ENCODE data around the gene DFFB.

Gene DFFB

DNA sequence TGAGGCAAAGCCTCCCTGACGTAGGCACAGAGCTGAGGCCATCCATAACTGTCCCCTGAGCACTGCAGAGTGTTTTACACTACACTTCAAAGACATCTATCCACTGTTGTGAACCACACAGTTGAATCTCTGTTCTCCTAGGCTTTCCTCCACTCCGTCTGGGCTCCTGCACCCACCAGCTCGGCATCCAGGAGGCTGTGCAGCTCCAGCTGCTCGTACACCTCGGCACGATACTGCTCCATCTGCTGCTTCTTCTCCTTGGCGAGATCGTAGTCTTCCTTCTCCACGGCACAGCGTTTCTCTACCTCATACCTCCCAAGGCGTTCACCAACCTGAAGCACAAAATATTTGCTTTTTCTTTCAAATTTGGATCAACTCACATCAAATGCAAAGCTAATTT is 18.5 kb upstream of the DFFB start:
- ChIA-PET POLR2A (no interaction called here), CTCF (no interaction called here)
- no peak for TF ChIP-seq SP1 (IDR thresholded peaks at IDR 0.05)
- TF ChIP-seq TARDBP (IDR thresholded peaks at IDR 0.05), result no peak
- TF ChIP-seq SUZ12 (IDR thresholded peaks at IDR 0.05), result no peak
- no peak for TF ChIP-seq LEF1 (IDR thresholded peaks at IDR 0.05; ENCODE audit: borderline replicate concordance)
- TF ChIP-seq, protein P1, sequence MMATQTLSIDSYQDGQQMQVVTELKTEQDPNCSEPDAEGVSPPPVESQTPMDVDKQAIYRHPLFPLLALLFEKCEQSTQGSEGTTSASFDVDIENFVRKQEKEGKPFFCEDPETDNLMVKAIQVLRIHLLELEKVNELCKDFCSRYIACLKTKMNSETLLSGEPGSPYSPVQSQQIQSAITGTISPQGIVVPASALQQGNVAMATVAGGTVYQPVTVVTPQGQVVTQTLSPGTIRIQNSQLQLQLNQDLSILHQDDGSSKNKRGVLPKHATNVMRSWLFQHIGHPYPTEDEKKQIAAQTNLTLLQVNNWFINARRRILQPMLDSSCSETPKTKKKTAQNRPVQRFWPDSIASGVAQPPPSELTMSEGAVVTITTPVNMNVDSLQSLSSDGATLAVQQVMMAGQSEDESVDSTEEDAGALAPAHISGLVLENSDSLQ (IDR thresholded peaks at IDR 0.05), result no peak
- TF ChIP-seq ZNF384 (IDR thresholded peaks at IDR 0.05), result no peak
- TF ChIP-seq BHLHE40 (IDR thresholded peaks at IDR 0.05; ENCODE audit: borderline replicate concordance), result no peak
- no peak for TF ChIP-seq HDGF (IDR thresholded peaks at IDR 0.05; ENCODE audit: borderline replicate concordance)
- TF ChIP-seq FOXM1 (IDR thresholded peaks at IDR 0.05; ENCODE audit: borderline replicate concordance), result no peak
- no peak for TF ChIP-seq FOXK2 (IDR thresholded peaks at IDR 0.05)
- TF ChIP-seq ARNT (IDR thresholded peaks at IDR 0.05), result no peak
- no peak for TF ChIP-seq L3MBTL2 (conservative IDR thresholded peaks at IDR 0.05)
- DNase-seq (ENCODE audit: extremely low spot score), result no peak

- POLR2A ChIA-PET, result no interaction called here
- no peak for TF ChIP-seq FOXK2 (IDR thresholded peaks at IDR 0.05)
- no peak for TF ChIP-seq CTBP1 (IDR thresholded peaks at IDR 0.05; ENCODE audit: borderline replicate concordance)
- no peak for TF ChIP-seq L3MBTL2 (conservative IDR thresholded peaks at IDR 0.05)
- TF ChIP-seq FOXM1 (IDR thresholded peaks at IDR 0.05; ENCODE audit: borderline replicate concordance), result no peak
- TF ChIP-seq, protein P1 (IDR thresholded peaks at IDR 0.05), result no peak
- TF ChIP-seq SP1 (IDR thresholded peaks at IDR 0.05), result no peak
- no peak for TF ChIP-seq HDGF (IDR thresholded peaks at IDR 0.05; ENCODE audit: borderline replicate concordance)
- no peak for TF ChIP-seq NFRKB (IDR thresholded peaks at IDR 0.05)
- no peak for TF ChIP-seq FOXA1 (IDR thresholded peaks at IDR 0.05)
- TF ChIP-seq TARDBP (IDR thresholded peaks at IDR 0.05), result no peak
- TF ChIP-seq ZNF384 (IDR thresholded peaks at IDR 0.05), result no peak
- TF ChIP-seq ARNT (IDR thresholded peaks at IDR 0.05), result no peak
- no peak for TF ChIP-seq BHLHE40 (IDR thresholded peaks at IDR 0.05; ENCODE audit: borderline replicate concordance)
- TF ChIP-seq ELF4 (IDR thresholded peaks at IDR 0.05), result no peak
- TF ChIP-seq LEF1 (IDR thresholded peaks at IDR 0.05; ENCODE audit: borderline replicate concordance), result no peak
- no peak for TF ChIP-seq SUZ12 (IDR thresholded peaks at IDR 0.05)
- no peak for DNase-seq (ENCODE audit: extremely low spot score)
- CTCF ChIA-PET, result no interaction called here
Observed at GRCh38 chr1:3841491-3841890, 15.8 kb upstream of the DFFB start.

GRCh38 chr1:3842912-3843311 is 14.4 kb upstream of the DFFB start:
- TF ChIP-seq ARNT (IDR thresholded peaks at IDR 0.05), result no peak
- TF ChIP-seq ZNF384 (IDR thresholded peaks at IDR 0.05), result no peak
- TF ChIP-seq, protein P1 (IDR thresholded peaks at IDR 0.05), result no peak
- no peak for TF ChIP-seq FOXK2 (IDR thresholded peaks at IDR 0.05)
- TF ChIP-seq BHLHE40 (IDR thresholded peaks at IDR 0.05; ENCODE audit: borderline replicate concordance), result no peak
- no peak for TF ChIP-seq SUZ12 (IDR thresholded peaks at IDR 0.05)
- TF ChIP-seq HDGF (IDR thresholded peaks at IDR 0.05; ENCODE audit: borderline replicate concordance), result no peak
- TF ChIP-seq FOXM1 (IDR thresholded peaks at IDR 0.05; ENCODE audit: borderline replicate concordance), result no peak
- no peak for TF ChIP-seq L3MBTL2 (conservative IDR thresholded peaks at IDR 0.05)
- no peak for TF ChIP-seq SP1 (IDR thresholded peaks at IDR 0.05)

DNA sequence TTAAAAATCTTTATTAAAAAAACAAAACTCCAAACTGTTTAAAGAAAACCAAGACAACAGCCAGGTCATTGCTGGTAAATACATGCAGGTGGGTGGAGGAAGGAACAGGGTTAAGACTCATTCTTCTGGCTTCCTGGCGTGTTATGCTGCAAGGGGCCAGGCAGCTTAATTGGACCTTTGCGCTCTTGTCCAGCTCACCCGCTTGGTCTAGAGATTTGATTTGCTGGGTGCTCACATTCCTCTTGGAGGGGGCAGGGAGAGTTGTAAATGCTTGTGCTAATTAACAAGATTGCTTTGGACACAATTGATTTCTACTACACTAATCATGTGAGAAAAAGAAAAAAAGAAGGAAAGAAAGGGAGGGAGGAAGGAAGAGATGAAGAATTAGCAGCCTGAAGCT is 10.7 kb upstream of the DFFB start:
- CTCF ChIA-PET, result interaction anchor here (0.6 kb wide), 1 partner anchor 76 kb away, joined by 3 read pairs; no protein-coding TSS in a partner anchor
- TF ChIP-seq SP1 (IDR thresholded peaks at IDR 0.05) (no peak), FOXA1 (IDR thresholded peaks at IDR 0.05) (no peak), LEF1 (IDR thresholded peaks at IDR 0.05; ENCODE audit: borderline replicate concordance) (no peak)
- POLR2A ChIA-PET, result no interaction called here
- no peak for DNase-seq (ENCODE audit: extremely low spot score)

More at GRCh38 chr1:3842912-3843311, 14.4 kb upstream of the DFFB start:
- POLR2A ChIA-PET, result no interaction called here
- CTCF ChIA-PET, result no interaction called here
- DNase-seq (ENCODE audit: extremely low spot score), result no peak

DNA sequence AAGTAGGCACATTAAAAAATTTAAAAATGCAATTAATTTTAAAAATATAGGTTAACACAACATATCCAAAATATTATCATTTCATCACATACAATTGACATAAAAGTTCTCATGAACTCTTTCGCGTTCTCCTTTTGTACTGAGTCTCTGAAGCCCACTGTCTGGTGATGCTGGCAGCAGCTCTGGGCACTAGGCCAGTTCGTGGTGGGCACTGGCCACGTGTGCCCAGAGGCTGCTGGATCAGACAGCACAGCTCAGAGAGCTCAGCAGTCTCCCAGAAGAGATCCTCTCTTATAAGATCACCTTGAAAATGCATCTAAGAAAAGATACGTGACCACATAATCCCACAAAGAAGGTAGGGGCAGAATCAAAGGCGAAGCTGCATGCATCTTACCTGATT is 10.2 kb upstream of the DFFB start:
- no peak for DNase-seq (ENCODE audit: extremely low spot score)
- POLR2A ChIA-PET, result interaction anchor here (1.1 kb wide), 1 partner anchor 11 kb away, joined by 3 read pairs; the partner anchor contains the start of gene DFFB
- TF ChIP-seq FOXM1 (IDR thresholded peaks at IDR 0.05; ENCODE audit: borderline replicate concordance) (no peak), ZNF384 (IDR thresholded peaks at IDR 0.05) (no peak), L3MBTL2 (conservative IDR thresholded peaks at IDR 0.05) (no peak), FOXA1 (IDR thresholded peaks at IDR 0.05) (no peak), SP1 (IDR thresholded peaks at IDR 0.05) (no peak)
- CTCF ChIA-PET, result no interaction called here

GRCh38 chr1:3850857-3851256 is 6.4 kb upstream of the DFFB start:
- DNase-seq (ENCODE audit: extremely low spot score), result no peak
- ChIA-PET CTCF (no interaction called here), POLR2A (no interaction called here)
- no peak for TF ChIP-seq SUZ12 (IDR thresholded peaks at IDR 0.05)

DNA sequence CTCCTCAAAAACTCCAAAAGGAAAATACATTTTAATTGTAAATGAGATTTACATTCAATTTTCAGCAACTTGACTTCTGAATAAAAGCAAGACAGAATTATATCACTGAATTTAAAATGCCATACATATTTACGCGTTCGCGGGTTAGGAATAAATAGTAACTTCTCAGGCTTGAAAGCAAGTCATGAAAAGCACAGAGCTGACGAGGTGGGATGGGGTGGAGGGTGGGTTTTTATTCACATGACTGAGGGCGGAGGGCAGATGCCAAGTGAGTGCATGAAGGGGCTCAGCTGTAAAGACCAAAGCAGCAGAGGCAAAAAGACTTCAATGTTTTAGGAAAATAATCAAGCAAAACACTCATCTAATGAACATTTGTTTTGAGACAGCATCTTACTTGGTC is 6.0 kb upstream of the DFFB start:
- DNase-seq (ENCODE audit: extremely low spot score), result no peak
- ChIA-PET POLR2A (no interaction called here), CTCF (no interaction called here)
- TF ChIP-seq ELF4 (IDR thresholded peaks at IDR 0.05) (no peak), SUZ12 (IDR thresholded peaks at IDR 0.05) (no peak), L3MBTL2 (conservative IDR thresholded peaks at IDR 0.05) (no peak), ZNF384 (IDR thresholded peaks at IDR 0.05) (no peak), SP1 (IDR thresholded peaks at IDR 0.05) (no peak), CTBP1 (IDR thresholded peaks at IDR 0.05; ENCODE audit: borderline replicate concordance) (no peak), FOXK2 (IDR thresholded peaks at IDR 0.05) (no peak)
